NCI-H2227 treated with DMSO at 0.1 percent for 48 hours (cell line): Measurements from ENCODE around the gene WASF3.
"Not testable (repeated sequence)": the region's sequence is repeated elsewhere in the genome, so short reads cannot be mapped to it uniquely, and the experiment has no call there.

Source experiments
- DNase-seq: peaks from one replicate; lab custom pipeline; 2025; lab: John Stamatoyannopoulos, UW

Gene WASF3

GRCh38 chr13:26629260-26629825 lies 71.9 kb downstream of the WASF3 start:
- DNase-seq: no peak

- not testable (repeated sequence) for DNase-seq
These were observed 78.2 kb downstream of the WASF3 start for GRCh38 chr13:26635634-26636033.

DNA sequence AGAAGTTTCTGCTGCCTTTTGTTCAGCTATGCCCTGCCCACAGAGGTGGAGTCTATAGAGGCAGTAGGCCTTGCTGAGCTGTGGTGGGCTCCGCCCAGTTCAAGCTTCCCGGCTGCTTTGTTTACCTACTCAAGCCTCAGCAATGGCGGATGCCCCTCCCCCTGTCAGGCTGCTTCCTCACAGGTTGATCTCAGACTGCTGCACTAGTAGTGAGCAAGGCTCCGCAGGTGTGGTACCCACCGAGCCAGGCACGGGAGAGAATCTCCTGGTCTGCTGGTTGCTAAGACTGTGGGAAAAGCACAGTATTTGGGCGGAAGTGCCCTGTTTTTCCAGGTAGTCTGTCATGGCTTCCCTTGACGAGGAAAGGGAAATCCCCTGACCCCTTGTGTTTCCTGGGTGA lies 78.6 kb downstream of the WASF3 start:
- DNase-seq: not testable (repeated sequence)

DNA sequence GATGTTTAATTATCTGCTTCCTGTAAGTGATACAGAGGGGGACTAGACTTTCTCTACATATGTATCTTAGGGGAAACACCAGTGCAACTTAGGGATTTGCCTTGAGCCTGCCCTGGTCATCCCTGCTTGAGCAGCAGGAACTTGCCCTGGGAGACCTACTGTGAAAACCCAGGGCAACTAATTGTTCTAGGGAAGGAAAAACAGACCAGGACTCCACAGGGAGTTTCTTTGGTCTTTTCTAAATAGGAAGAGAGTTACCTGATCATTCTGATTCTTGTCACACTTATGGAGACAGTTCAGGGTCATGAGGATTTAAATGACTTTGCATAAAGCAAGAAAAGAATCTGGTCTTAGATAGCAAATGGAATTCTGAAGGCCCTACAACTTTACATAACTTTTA lies 89.1 kb downstream of the WASF3 start:
- DNase-seq: no peak

GRCh38 chr13:26651234-26651633 lies 93.8 kb downstream of the WASF3 start:
- no peak for DNase-seq

DNA sequence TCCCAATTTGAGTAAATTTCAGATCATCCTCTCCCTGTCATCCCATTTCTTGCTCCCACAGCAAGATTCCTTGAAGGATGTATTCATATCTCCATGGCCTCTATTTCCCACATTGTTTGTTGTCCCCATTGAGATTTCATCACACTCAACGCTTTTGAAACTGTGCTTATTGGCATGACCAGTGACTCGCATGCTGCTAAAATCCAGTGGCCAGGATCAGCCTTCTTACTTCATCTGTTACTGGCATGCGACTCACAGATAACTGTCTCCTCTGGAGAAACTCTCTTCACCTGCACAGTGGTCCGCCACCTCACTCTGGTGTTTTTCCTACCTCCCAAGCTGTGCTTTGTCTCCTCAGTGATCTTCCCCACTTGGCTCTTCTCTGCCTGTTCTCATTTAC lies 95.8 kb downstream of the WASF3 start:
- no peak for DNase-seq

DNA sequence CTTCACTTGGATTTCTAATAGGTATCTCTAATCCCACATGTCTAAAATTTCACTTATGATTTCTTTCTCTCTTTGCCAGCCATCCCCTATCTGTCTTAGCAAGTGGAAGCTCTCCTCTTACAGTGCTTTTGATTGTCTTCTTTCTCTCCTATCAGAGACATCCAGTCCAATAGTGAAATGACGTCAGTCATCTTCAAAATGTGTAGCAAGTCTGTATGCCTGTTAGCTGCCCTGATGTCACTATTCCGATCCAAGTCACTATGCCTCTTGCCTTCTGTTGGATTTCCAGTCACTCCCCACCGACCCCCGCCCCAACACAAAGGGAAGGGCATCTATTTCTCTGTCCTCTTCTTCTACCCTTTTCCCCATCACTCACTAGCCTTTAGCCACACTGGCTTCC lies 96.4 kb downstream of the WASF3 start:
- no peak for DNase-seq

- no peak for DNase-seq
These were observed 99.4 kb downstream of the WASF3 start for GRCh38 chr13:26656919-26657318.

DNA sequence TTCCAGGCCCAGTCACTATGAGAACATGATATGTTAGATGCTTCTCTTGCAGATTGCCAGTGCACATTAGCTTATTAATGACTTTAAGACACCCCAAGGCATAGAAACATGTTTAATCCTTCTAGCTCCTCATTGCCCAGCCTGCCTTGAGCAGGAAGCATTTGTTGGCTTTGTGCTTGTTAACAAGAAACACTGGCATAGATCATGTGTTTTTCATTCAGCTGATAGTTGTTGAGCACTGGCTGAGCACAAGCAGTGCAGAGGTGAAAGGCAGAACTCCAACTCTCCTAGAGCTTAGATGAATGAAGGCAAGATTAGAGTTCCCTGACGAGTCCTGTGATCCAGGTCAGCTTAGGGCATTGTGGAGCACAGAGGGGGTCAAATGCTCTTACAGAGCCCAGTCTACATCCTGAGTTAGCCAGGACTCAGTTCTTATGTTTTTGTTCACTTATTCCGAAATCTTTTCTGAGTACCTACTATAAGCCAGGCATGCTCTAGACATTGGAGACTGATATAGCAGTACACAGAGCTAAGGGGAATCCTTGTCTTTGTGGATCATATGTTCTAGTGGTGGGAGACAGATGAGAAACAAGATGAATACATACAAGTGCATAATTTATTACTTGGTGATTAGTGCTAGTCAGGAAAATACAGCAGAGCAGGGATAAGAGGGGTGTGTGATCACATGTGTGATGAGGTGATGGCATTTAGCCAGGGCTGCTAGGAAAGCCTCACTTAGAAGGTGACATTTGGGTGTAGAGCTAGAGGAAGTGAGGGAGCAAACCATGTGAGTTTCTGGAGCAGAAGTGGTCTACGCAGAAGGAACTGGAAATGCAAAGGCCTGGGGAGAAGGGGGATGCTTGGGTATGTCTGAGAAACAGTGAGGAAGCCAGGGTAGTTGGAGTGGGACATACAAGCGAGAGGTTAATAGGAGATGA lies 101.2 kb downstream of the WASF3 start:
- no peak for DNase-seq

- no peak for DNase-seq
These were observed 102.7 kb downstream of the WASF3 start for GRCh38 chr13:26660185-26660584.

GRCh38 chr13:26660766-26661165 lies 103.3 kb downstream of the WASF3 start:
- DNase-seq: no peak

DNA sequence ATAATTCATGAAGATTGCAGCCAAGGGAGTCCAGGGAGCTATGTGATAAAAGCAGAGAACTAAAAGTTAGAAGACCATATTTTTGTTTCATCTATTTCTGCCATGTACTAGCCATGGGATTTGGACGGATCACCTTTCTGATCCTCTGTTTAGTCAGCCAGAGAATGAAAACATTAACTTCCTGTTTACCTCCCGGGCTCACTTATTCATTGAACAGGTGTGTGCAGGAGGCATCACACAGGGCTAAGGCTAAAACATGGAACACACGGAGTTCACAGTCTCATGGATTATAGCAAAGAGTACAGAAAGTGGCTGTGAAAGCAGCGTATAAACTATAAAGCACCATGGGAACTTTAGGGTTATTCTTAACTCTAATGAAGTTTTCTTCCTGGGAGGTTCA lies 106.3 kb downstream of the WASF3 start:
- no peak for DNase-seq

- no peak for DNase-seq
These were observed 106.8 kb downstream of the WASF3 start for GRCh38 chr13:26664286-26664685.

- no peak for DNase-seq
These were observed 107.4 kb downstream of the WASF3 start for GRCh38 chr13:26664876-26665275.

GRCh38 chr13:26668357-26669146 lies 111.1 kb downstream of the WASF3 start:
- no peak for DNase-seq

- DNase-seq: no peak
These were observed 116.4 kb downstream of the WASF3 start for GRCh38 chr13:26673890-26674289.

GRCh38 chr13:26677156-26677555 lies 119.7 kb downstream of the WASF3 start:
- DNase-seq: no peak

GRCh38 chr13:26678330-26678729 lies 120.8 kb downstream of the WASF3 start:
- no peak for DNase-seq

DNA sequence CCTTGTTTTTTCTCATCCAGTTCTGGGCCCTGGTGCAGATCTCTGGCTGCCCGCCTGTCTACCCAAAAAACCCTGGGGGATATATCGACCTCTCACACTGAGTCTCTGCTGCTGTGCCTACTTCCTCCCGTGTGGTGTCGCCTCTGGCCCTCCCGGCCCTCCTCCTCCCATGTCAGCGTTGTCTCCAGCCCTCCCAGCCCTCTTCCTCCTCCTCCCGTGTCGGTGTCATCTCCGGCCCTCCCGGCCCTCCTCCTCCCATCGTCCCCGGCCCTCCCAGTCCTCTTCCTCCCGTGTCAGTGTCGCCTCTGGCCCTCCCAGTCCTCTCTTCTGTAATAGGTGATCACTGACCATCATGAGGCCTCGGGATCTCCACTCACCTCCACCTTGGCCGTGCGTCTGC lies 121.3 kb downstream of the WASF3 start:
- no peak for DNase-seq

DNA sequence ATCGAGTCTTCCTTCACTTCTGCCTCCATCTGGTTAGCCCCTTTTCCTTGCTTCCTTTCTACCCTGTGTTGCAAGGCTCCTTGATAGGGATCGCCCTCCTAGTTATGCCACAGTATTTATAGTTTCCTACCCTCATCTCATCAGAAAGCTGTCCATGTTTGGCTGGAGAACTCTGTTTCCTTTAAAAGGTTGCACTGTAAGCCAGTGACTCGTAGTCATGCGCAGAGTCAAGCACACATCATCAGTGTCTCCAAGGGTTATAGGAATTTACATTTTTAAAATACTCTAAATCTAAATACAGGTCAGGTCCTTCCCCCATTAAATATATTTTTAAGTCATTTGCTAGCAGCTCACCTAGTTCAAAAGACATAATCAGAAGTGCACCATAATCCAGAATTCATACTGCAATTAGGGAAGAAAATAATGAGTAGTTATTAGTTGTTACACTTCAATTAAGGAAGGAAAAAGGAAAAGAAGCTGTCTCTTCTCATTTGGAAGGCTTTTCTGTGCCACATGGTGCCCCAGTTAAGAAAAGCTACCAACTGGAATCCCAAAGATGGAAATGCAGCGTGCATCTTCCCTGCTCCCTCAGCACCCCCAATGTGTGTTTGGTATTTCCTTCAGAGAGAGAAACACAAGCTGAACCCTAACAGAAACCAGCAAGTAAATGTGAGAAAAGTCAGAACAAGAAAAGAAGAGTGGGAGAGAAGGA lies 122.1 kb downstream of the WASF3 start:
- no peak for DNase-seq

DNA sequence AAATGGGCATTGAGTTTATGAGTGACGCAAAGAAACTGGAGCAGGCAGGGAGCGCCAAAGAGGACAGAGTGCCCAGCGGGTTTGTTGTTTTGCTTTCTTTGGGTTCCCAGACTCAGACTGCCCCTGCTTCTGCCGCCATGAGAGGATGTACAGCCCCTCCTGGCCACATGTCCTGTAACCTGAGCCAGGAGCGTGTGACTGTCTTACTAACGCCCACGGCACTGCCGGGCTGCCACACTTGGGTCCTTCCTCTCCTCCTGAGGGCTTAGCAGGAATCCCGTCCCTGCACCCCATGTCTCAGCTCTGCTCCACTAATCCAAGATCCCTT lies 122.6 kb downstream of the WASF3 start:
- DNase-seq: no peak

- no peak for DNase-seq
These were observed 123.1 kb downstream of the WASF3 start for GRCh38 chr13:26680572-26680971.
